Suprapubic skin (tissue), 3 donors: ENCODE data around the gene CHST11.

ENCODE experiments used
- POLR2A ChIP-seq, 2 donors: fragments of 450-650 bp; IDR thresholded peaks; one replicate each; pipeline ENCODE4 v1.6.1; 2017; ENCODE audit warnings: antibody characterized with exemption in 2 of 2, mild to moderate bottlenecking in 2 of 2, moderate library complexity in 2 of 2
- TF ChIP-seq, protein P1 (sequence below), 2 donors: fragments of 200-600 bp in 1 of 2; fragments of 450-650 bp in 1 of 2; sonication (generic) in 1 of 2; IDR thresholded peaks; one replicate each; pipeline ENCODE4 v1.5.1; 2016 to 2019; ENCODE audit warnings: antibody characterized with exemption in 2 of 2, mild to moderate bottlenecking in 1 of 2, moderate library complexity in 1 of 2

DNA sequence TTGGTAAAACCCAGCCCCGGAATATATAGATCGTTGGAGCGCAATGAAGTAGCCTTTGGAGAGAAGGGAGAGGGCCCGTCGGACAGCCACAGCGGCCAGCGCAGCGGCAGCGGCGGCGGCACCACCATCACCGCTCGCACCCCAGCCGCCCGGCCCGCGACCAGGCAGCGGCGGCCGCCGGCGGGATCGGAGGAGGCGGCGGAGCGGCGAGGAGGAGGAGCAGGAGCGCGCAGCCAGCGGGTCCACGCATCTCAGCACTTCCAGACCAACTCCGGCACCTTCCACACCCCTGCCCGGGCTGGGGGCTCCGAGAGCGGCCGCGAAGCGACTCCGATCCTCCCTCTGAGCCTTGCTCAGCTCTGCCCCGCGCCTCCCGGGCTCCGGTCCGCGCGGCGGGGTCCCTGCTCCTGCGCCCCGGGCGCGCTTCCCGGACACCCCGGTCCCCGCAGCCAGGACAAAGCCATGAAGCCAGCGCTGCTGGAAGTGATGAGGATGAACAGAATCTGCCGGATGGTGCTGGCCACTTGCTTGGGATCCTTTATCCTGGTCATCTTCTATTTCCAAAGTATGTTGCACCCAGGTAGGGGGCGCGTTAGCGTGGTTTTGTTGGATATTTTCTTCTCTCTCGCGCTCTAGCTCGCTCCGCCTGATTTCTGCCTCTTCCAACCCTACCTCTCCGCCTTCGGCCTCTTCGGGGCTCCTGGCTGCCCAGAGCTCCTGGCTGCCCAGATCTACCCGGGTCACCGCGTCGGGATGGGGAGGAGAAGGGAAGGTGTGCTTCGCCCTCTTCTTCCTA, 400 bp downstream of the CHST11 start:
- TF ChIP-seq, protein P1, sequence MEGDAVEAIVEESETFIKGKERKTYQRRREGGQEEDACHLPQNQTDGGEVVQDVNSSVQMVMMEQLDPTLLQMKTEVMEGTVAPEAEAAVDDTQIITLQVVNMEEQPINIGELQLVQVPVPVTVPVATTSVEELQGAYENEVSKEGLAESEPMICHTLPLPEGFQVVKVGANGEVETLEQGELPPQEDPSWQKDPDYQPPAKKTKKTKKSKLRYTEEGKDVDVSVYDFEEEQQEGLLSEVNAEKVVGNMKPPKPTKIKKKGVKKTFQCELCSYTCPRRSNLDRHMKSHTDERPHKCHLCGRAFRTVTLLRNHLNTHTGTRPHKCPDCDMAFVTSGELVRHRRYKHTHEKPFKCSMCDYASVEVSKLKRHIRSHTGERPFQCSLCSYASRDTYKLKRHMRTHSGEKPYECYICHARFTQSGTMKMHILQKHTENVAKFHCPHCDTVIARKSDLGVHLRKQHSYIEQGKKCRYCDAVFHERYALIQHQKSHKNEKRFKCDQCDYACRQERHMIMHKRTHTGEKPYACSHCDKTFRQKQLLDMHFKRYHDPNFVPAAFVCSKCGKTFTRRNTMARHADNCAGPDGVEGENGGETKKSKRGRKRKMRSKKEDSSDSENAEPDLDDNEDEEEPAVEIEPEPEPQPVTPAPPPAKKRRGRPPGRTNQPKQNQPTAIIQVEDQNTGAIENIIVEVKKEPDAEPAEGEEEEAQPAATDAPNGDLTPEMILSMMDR (IDR thresholded peaks at IDR 0.05): no peak
- peak in 1 of 2 donors; percentile 57 for TF ChIP-seq POLR2A (IDR thresholded peaks at IDR 0.05)
